Caco-2 (cell line): ENCODE data around the gene RGS14. TPM values are rescaled to one million over a fixed set of nuclear protein-coding genes. Genes with fewer than 3 reads are reported as not detected.
A peak's percentile ranks its signal among the peaks of the same experiment; 100 is the strongest.

Source experiments
- BruUV-seq: library from RNA; stranded (reverse); fragments of 400-500 nt; replicated peaks from 2 replicates; lab custom pipeline; 2021; lab: Mats Ljungman, UMichigan
- CTCF ChIA-PET: fragments of 300-600 bp; sonication (Branson Sonifier 250); formaldehyde crosslinking; loops from one replicate; lab custom pipeline; 2022; ENCODE audit warnings: antibody characterized with exemption; lab: Charles Lee
- POLR2A ChIA-PET: fragments of 300-600 bp; sonication (Branson Sonifier 250); formaldehyde crosslinking; loops from one replicate; lab custom pipeline; 2022; ENCODE audit warnings: antibody characterized with exemption; lab: Charles Lee
- DNase-seq, 2 experiments: peaks; one replicate each; pipeline versions ENCODE4 v3.0.0 to v3.0.0-alpha.2; 2020 to 2022
- H3K27me3 ChIP-seq: replicated peaks from 2 replicates; pipeline ENCODE4 v1.6.0; 2011; ENCODE audit warnings: low read length; ENCODE audit not compliant: control insufficient read depth, insufficient read depth
- H3K36me3 ChIP-seq: 2 replicates; pipeline ENCODE4 v1.5.1; 2011; ENCODE audit warnings: low read length; ENCODE audit not compliant: control insufficient read depth, insufficient read depth
- H3K4me1 ChIP-seq: fragments of 250-450 bp; sonication (Bioruptor Pico); 2 replicates; pipeline ENCODE4 v1.5.1; 2020; ENCODE audit warnings: mild to moderate bottlenecking
- H3K4me3 ChIP-seq: 2 replicates; pipeline ENCODE4 v1.5.1; 2011; ENCODE audit warnings: low read depth, mild to moderate bottlenecking, control low read depth, low read length
- H3K9me3 ChIP-seq: fragments of 250-450 bp; sonication (Bioruptor Pico); 2 replicates; pipeline ENCODE4 v1.5.1; 2020; ENCODE audit warnings: mild to moderate bottlenecking, moderate library complexity
- H3K27ac Mint-ChIP-seq: one replicate; pipeline ENCODE4 v1.8.0; 2022; ENCODE audit warnings: mixed read lengths; ENCODE audit not compliant: unreplicated experiment
- H3K27me3 Mint-ChIP-seq: one replicate; pipeline ENCODE4 v1.8.0; 2022; ENCODE audit warnings: mixed read lengths; ENCODE audit not compliant: insufficient read depth, unreplicated experiment
- H3K36me3 Mint-ChIP-seq: one replicate; pipeline ENCODE4 v1.8.0; 2022; ENCODE audit warnings: mild to moderate bottlenecking, mixed read lengths; ENCODE audit not compliant: insufficient read depth, unreplicated experiment
- H3K4me1 Mint-ChIP-seq: one replicate; pipeline ENCODE4 v1.8.0; 2022; ENCODE audit warnings: low read depth, mixed read lengths; ENCODE audit not compliant: unreplicated experiment
- H3K4me3 Mint-ChIP-seq: one replicate; pipeline ENCODE4 v1.8.0; 2022; ENCODE audit warnings: mild to moderate bottlenecking, moderate library complexity, mixed read lengths; ENCODE audit not compliant: unreplicated experiment
- H3K9me3 Mint-ChIP-seq: one replicate; pipeline ENCODE4 v1.8.0; 2022; ENCODE audit warnings: mixed read lengths; ENCODE audit not compliant: unreplicated experiment
- intact Hi-C: fragments of 100-400 bp; cut with micrococcal nuclease; formaldehyde crosslinking; loops from one replicate; pipeline ENCODE4 v1.10.0; 2022; ENCODE audit not compliant: unreplicated experiment
- total RNA-seq: library from RNA; stranded (reverse); gene quantifications from 2 replicates; pipeline ENCODE4 v1.2.3, GENCODE V29; 2022
- TF ChIP-seq, protein P1 (sequence below), 2 experiments: fragments of 200-600 bp in 1 of 2; IDR thresholded peaks; 1 replicate in 1 of 2; 2 replicates in 1 of 2; pipeline versions ENCODE4 v1.5.1 to v1.8.0; 2011 to 2022; ENCODE audit warnings: antibody characterized with exemption in 1 of 2, control low read depth in 1 of 2, inconsistent platforms in 1 of 2, low read depth in 1 of 2, low read length in 1 of 2, mild to moderate bottlenecking in 1 of 2, moderate library complexity in 1 of 2; ENCODE audit not compliant: insufficient read depth in 1 of 2, severe bottlenecking in 1 of 2, unreplicated experiment in 1 of 2

RGS14 gene
- total RNA-seq, 1 experiment from 2014 or later: 15.2 TPM

DNA sequence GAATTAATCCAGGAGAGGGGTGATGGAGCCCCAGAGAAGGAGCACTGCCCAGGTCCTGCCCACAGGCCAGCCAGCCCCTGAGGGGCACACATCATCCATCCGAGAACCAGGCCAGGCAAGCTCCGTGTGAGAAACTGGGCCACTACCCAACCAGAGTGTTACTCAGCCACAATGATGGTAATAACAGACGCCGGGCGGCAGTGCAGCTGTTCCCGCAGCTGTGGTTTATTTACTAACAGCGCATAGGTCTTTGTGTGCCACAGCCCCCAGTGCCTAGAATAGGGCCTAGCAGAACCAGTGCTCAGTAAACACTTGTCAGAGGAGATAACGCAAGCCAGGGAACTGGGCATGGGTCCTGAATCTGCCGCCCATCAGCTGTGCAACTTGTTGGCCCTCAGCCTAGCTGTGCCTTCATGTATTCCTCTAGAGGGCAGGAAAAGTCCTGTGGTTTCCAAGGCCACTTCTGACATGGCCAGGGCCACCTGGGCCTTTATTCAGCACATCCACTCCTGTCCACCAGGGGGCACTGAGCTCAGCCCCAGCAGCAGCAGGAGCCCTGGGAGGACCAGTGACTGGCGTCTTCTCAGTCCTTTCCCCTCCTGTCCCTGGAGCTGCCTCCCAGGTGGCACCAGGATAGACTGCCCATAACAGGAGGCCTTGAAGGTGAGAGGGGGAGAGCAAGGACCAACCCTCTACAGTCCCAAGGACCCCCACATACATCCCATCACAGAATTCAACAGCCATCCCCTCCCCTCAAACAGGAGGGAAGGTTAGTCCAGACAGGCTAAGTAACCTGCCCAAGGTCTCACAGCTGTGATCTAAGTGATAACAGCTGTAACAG, 48.2 kb upstream of the RGS14 start:
- ChIA-PET POLR2A (interaction anchor here (0.6 to 0.9 kb wide), 2 partner anchors 146 to 223 kb away, joined by 3 read pairs; no protein-coding TSS in a partner anchor), CTCF (interaction anchor here (0.5 to 3.7 kb wide), 32 partner anchors 8 to 223 kb away, joined by 3 to 33 read pairs (median 4); partner anchors contain the start of genes FGFR4, GRK6, LMAN2 and PDLIM7)
- Mint-ChIP-seq H3K4me3 (peak overlapping the region; percentile 47), H3K27ac (peak overlapping the region; percentile 58), H3K36me3 (peaks cover 64% of the 10 kb centered on the region), H3K9me3 (no peaks in the 10 kb centered on the region), H3K27me3 (no peaks in the 10 kb centered on the region), H3K4me1 (peaks cover 13% of the 10 kb centered on the region)
- H3K36me3 ChIP-seq: peaks cover 7% of the 10 kb centered on the region
- no peaks in the 10 kb centered on the region for H3K27me3 ChIP-seq
- BruUV-seq: TSS peak; percentile 10
- intact Hi-C loops: no loop called here
- DNase-seq: peak; percentile 83 to 88
- no peaks in the 10 kb centered on the region for H3K9me3 ChIP-seq
- H3K4me1 ChIP-seq: peaks cover 14% of the 10 kb centered on the region
- TF ChIP-seq, protein P1, sequence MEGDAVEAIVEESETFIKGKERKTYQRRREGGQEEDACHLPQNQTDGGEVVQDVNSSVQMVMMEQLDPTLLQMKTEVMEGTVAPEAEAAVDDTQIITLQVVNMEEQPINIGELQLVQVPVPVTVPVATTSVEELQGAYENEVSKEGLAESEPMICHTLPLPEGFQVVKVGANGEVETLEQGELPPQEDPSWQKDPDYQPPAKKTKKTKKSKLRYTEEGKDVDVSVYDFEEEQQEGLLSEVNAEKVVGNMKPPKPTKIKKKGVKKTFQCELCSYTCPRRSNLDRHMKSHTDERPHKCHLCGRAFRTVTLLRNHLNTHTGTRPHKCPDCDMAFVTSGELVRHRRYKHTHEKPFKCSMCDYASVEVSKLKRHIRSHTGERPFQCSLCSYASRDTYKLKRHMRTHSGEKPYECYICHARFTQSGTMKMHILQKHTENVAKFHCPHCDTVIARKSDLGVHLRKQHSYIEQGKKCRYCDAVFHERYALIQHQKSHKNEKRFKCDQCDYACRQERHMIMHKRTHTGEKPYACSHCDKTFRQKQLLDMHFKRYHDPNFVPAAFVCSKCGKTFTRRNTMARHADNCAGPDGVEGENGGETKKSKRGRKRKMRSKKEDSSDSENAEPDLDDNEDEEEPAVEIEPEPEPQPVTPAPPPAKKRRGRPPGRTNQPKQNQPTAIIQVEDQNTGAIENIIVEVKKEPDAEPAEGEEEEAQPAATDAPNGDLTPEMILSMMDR (IDR thresholded peaks at IDR 0.05; ENCODE audit: insufficient read depth in 1 of 2, low read depth in 1 of 2, low read length in 1 of 2, severe bottlenecking in 1 of 2, unreplicated experiment in 1 of 2): peak; percentile 86 to 90
- H3K4me3 ChIP-seq: no peak overlapping the region

DNA sequence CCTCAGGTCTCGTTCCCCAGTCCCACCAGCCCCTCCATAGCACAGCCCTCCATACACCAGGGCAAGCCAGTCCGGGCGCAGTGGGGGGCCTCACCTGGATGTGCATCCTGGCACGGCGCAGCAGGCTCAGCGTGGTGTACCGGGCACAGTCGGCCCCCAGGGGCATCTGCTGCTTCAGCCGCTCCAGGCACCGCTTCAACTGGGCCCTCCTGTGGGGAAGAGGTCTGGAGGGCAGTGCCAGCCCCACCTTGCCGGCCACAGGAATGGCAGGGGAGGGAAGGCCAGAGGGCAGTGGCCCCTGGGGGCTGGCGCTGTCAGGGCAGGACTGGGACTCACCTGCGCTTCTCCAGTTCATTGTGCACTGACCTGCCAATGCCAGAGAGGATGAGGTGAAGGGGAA, 47.4 kb upstream of the RGS14 start:
- no peaks in the 10 kb centered on the region for H3K9me3 Mint-ChIP-seq
- H3K4me1 Mint-ChIP-seq: peaks cover 13% of the 10 kb centered on the region
- H3K36me3 Mint-ChIP-seq: peaks cover 57% of the 10 kb centered on the region
- TF ChIP-seq, protein P1 (IDR thresholded peaks at IDR 0.05; ENCODE audit: insufficient read depth in 1 of 2, low read depth in 1 of 2, low read length in 1 of 2, severe bottlenecking in 1 of 2, unreplicated experiment in 1 of 2): no peak
- POLR2A ChIA-PET: interaction anchor here (0.6 kb wide), 2 partner anchors 20 to 224 kb away, joined by 3 read pairs; no protein-coding TSS in a partner anchor
- peak overlapping the region; percentile 50 for H3K27ac Mint-ChIP-seq
- DNase-seq: no peak
- CTCF ChIA-PET: interaction anchor here (0.5 to 3.7 kb wide), 30 partner anchors 8 to 223 kb away, joined by 3 to 33 read pairs (median 4); partner anchors contain the start of genes FGFR4, GRK6, LMAN2 and PDLIM7
- H3K27me3 Mint-ChIP-seq: no peaks in the 10 kb centered on the region
- no peak overlapping the region for H3K4me3 ChIP-seq
- BruUV-seq: no TSS peak
- peaks cover 11% of the 10 kb centered on the region for H3K4me1 ChIP-seq
- intact Hi-C loops: no loop called here
- H3K27me3 ChIP-seq: no peaks in the 10 kb centered on the region
- no peaks in the 10 kb centered on the region for H3K9me3 ChIP-seq
- peaks cover 7% of the 10 kb centered on the region for H3K36me3 ChIP-seq
- H3K4me3 Mint-ChIP-seq: peak overlapping the region; percentile 82

GRCh38 chr5:177310757-177311391, 46.9 kb upstream of the RGS14 start:
- H3K27me3 ChIP-seq: no peaks in the 10 kb centered on the region
- H3K36me3 Mint-ChIP-seq: peaks cover 51% of the 10 kb centered on the region
- no peaks in the 10 kb centered on the region for H3K9me3 Mint-ChIP-seq
- H3K27ac Mint-ChIP-seq: peak overlapping the region; percentile 50
- no peaks in the 10 kb centered on the region for H3K9me3 ChIP-seq
- peak overlapping the region; percentile 93 for H3K4me3 ChIP-seq
- TF ChIP-seq, protein P1 (IDR thresholded peaks at IDR 0.05; ENCODE audit: insufficient read depth in 1 of 2, low read depth in 1 of 2, low read length in 1 of 2, severe bottlenecking in 1 of 2, unreplicated experiment in 1 of 2): no peak
- no peaks in the 10 kb centered on the region for H3K27me3 Mint-ChIP-seq
- peaks cover 6% of the 10 kb centered on the region for H3K36me3 ChIP-seq
- peaks cover 13% of the 10 kb centered on the region for H3K4me1 Mint-ChIP-seq
- no peak for DNase-seq
- peak overlapping the region; percentile 82 for H3K4me3 Mint-ChIP-seq
- peaks cover 11% of the 10 kb centered on the region for H3K4me1 ChIP-seq
- no TSS peak for BruUV-seq
- CTCF ChIA-PET: interaction anchor here (0.5 to 3.7 kb wide), 13 partner anchors 10 to 201 kb away, joined by 3 to 33 read pairs (median 8); no protein-coding TSS in a partner anchor
- POLR2A ChIA-PET: interaction anchor here (0.6 kb wide), 1 partner anchor 21 kb away, joined by 3 read pairs; no protein-coding TSS in a partner anchor
- intact Hi-C loops: no loop called here
